ENCODE measurements around the gene FAM20A. TPM values are rescaled to one million over a fixed set of nuclear protein-coding genes. Genes with fewer than 3 reads are reported as not detected.

FAM20A gene
- total and polyA plus RNA-seq, 2 of the 8 experiments (the other 6 are each of a cell fraction or from before 2014, with no cell fraction given) = 3.6 to 11.9 TPM

GRCh38 chr17:68641276-68642117, 40.3 kb upstream of the FAM20A start:
- Histone ChIP-seq H2AFZ (ENCODE audit: low read length) (0 out of 2 replicates have a peak overlapping the region, but pooled peaks have one; percentile 57), H3K4ac (replicated peaks; ENCODE audit: insufficient read length, low read depth, low read length) (no peak overlapping the region), H2BK5ac (ENCODE audit: low read depth, low read length) (no peak overlapping the region), H4K5ac (ENCODE audit: insufficient read length, low read depth, low read length) (no peak overlapping the region), H3K23me2 (ENCODE audit: low read depth, low read length) (no peaks in the 10 kb centered on the region), H4K8ac (ENCODE audit: extremely low read depth, insufficient read depth, low read length) (no peak overlapping the region), H3K79me1 (ENCODE audit: low read depth, low read length) (no peaks in the 10 kb centered on the region), H3K4me2 (ENCODE audit: insufficient read depth in 1 of 2, low read depth in 2 of 2, low read length in 2 of 2) (no peak overlapping the region), H3K4me3 (ENCODE audit: extremely low read depth in 1 of 4, insufficient read depth in 2 of 4, low read depth in 3 of 4, low read length in 4 of 4) (no peak overlapping the region), H3K18ac (ENCODE audit: extremely low read depth, low read length) (no peak overlapping the region), H3K9ac (replicated peaks in 1 of 4; ENCODE audit: extremely low read depth in 1 of 4, low read depth in 3 of 4, low read length in 3 of 4) (no peak overlapping the region), H3K79me2 (ENCODE audit: control insufficient read depth in 1 of 2, insufficient read depth in 2 of 2, low read length in 2 of 2) (no peaks in the 10 kb centered on the region), H2BK120ac (replicated peaks; ENCODE audit: low read depth, low read length) (no peak overlapping the region), H3K23ac (ENCODE audit: insufficient read length) (no peak overlapping the region), H3K14ac (ENCODE audit: insufficient read length) (no peak overlapping the region), H2BK20ac (ENCODE audit: low read length) (no peak overlapping the region), H3K27me3 (replicated peaks in 1 of 4; ENCODE audit: control insufficient read depth in 3 of 4, extremely low read depth in 1 of 4, insufficient read depth in 3 of 4, low read length in 3 of 4) (no peaks in the 10 kb centered on the region), H2BK15ac (ENCODE audit: low read length) (no peak overlapping the region), H4K91ac (replicated peaks; ENCODE audit: insufficient read length, low read length) (no peak overlapping the region), H3K4me1 (replicated peaks in 1 of 4; ENCODE audit: control insufficient read depth in 3 of 4, insufficient read depth in 4 of 4, low read length in 3 of 4) (peaks cover 0 to 4% (median 0%) of the 10 kb centered on the region in 4 experiments; a peak in 1 of 7 replicates), H4K20me1 (replicated peaks in 1 of 2; ENCODE audit: control insufficient read depth in 1 of 2, insufficient read depth in 2 of 2, low read length in 2 of 2) (no peaks in the 10 kb centered on the region), H2BK12ac (ENCODE audit: low read depth, low read length) (no peak overlapping the region), H2AK5ac (ENCODE audit: low read depth, low read length) (no peak overlapping the region), H3K36me3 (ENCODE audit: control insufficient read depth in 2 of 4, insufficient read depth in 4 of 4, low read length in 3 of 4) (no peaks in the 10 kb centered on the region), H3K56ac (replicated peaks; ENCODE audit: insufficient read length, low read depth, low read length) (no peak overlapping the region), H3K9me3 (ENCODE audit: insufficient read depth in 2 of 2, low read depth in 1 of 2, low read length in 1 of 2) (no peaks in the 10 kb centered on the region), H3K27ac (ENCODE audit: low read depth, low read length) (no peak overlapping the region)
- no peak for TF ChIP-seq SP2 (IDR thresholded peaks at IDR 0.05; ENCODE audit: low read length)
- no peak for TF ChIP-seq CEBPB (IDR thresholded peaks at IDR 0.05; ENCODE audit: low read depth, low read length)
- TF ChIP-seq CBX8 (IDR thresholded peaks at IDR 0.05; ENCODE audit: borderline replicate concordance, low read depth, low read length) = no peak
- no peak for TF ChIP-seq HDAC6 (IDR thresholded peaks at IDR 0.05; ENCODE audit: low read depth, low read length)
- TF ChIP-seq ATF3 (IDR thresholded peaks at IDR 0.05; ENCODE audit: insufficient read depth, low read depth, low read length) = no peak
- TF ChIP-seq CHD2 (IDR thresholded peaks at IDR 0.05; ENCODE audit: low read length) = no peak
- TF ChIP-seq FOSL1 (IDR thresholded peaks at IDR 0.05; ENCODE audit: insufficient read depth, low read depth, low read length) = no peak
- TF ChIP-seq TEAD4 (IDR thresholded peaks at IDR 0.05; ENCODE audit: low read depth, low read length) = no peak
- ChIA-PET POLR2A (ENCODE audit: partially characterized antibody) (no interaction called here), CTCF (ENCODE audit: partially characterized antibody) (interaction anchor here (2.5 kb wide), 1 partner anchor 27 kb away, joined by 10 read pairs; no protein-coding TSS in a partner anchor)
- DNase-seq (ENCODE audit: low read depth in 1 of 2, low spot score in 2 of 2) (no peak), FAIRE-seq (no peak)
- 89% methylated on average over 9 of the region's 9 CpGs; no CpG with 5 or more reads in 1 of the 2 experiments for whole genome bisulfite sequencing, 2 experiments (ENCODE audit: extremely low coverage in 1 of 2, insufficient coverage in 1 of 2, insufficient read length in 1 of 2, insufficient replicate concordance in 2 of 2, low coverage in 1 of 2, low lambda C conversion rate in 2 of 2, missing lambda C conversion rate in 1 of 2)
